ENCODE measurements around the gene CYP4F2. TPM values are rescaled to one million over a fixed set of nuclear protein-coding genes. Genes with fewer than 3 reads are reported as not detected.

Gene CYP4F2
- total and polyA plus RNA-seq, 10 of the 15 experiments (the other 5 are each of a cell fraction or from before 2014, with no cell fraction given) = 0.08 to 3.5 (median 0.63) TPM

DNA sequence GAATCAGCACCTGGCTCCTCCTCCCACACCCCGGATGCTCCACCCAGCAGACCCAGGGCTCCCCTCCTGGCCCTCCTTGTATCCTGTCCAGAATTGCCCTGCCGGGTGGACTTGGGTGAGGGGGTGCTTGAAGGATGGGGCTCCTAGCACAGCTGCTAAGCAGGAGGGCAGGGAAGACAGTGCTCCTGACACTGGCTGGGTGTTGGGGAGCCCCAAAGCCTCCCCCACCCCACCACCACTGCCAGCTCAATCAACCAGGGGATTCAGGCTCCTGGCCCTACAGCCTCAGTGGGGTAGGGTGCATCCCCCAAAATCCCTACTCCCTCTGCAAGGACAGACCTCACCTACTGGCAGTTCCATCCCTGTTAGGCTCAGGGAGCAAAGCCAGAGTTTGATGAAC, 39.1 kb upstream of the CYP4F2 start:
- Histone ChIP-seq H3K4me1 (ENCODE audit: control insufficient read depth, insufficient read depth, low read length) (no peaks in the 10 kb centered on the region), H3K27me3 (replicated peaks in 1 of 2; ENCODE audit: control insufficient read depth in 2 of 2, insufficient read depth in 2 of 2, low read length in 1 of 2) (no peaks in the 10 kb centered on the region; a peak in 1 of 4 replicates)
- 6% methylated on average over 2 of the region's 2 CpGs for WGBS (ENCODE audit: insufficient coverage, insufficient replicate concordance, low lambda C conversion rate, missing lambda C conversion rate)

More for the DNA sequence above, 39.1 kb upstream of the CYP4F2 start:
- Histone ChIP-seq H3K36me3 (ENCODE audit: control insufficient read depth in 2 of 2, insufficient read depth in 2 of 2, low read length in 1 of 2) (no peaks in the 10 kb centered on the region), H3K27ac (ENCODE audit: control insufficient read depth, insufficient read depth) (no peak overlapping the region), H3K4me2 (ENCODE audit: control insufficient read depth, insufficient read depth) (no peak overlapping the region), H3K9me3 (replicated peaks; ENCODE audit: control insufficient read depth, insufficient read depth, low read length) (no peaks in the 10 kb centered on the region; the same call in 2 of the 3 replicates), H2AFZ (ENCODE audit: control insufficient read depth, low read depth, low read length) (no peak overlapping the region), H3K9ac (ENCODE audit: control insufficient read depth, insufficient read depth, low read length) (no peak overlapping the region), H3K79me2 (ENCODE audit: control insufficient read depth, insufficient read depth, low read length) (no peaks in the 10 kb centered on the region), H3K4me3 (no peak overlapping the region), H4K20me1 (ENCODE audit: control insufficient read depth, insufficient read depth) (no peaks in the 10 kb centered on the region)
- RAD21 ChIA-PET (ENCODE audit: unreplicated experiment) = no interaction called here
- DNase-seq (ENCODE audit: low read depth, low spot score) (no peak), ATAC-seq (no peak), FAIRE-seq (no peak)
- SMC1A ChIA-PET (ENCODE audit: uncharacterized antibody, unreplicated experiment) = no interaction called here
- POLR2A ChIA-PET = no interaction called here
- BruUV-seq (replicated peaks) = no TSS peak
- intact Hi-C loops (cut with micrococcal nuclease; ENCODE audit: unreplicated experiment) (no loop called here), in situ Hi-C loops (cut with MboI) (no loop called here)
- CTCF ChIA-PET = no interaction called here
- no peak for TF ChIP-seq E2F8 (IDR thresholded peaks at IDR 0.05; ENCODE audit: low read depth, partially characterized antibody)

All from GM12878 (cell line).